H1 (cell line): ENCODE data around the gene SNHG17. TPM values are rescaled to one million over a fixed set of nuclear protein-coding genes. Genes with fewer than 3 reads are reported as not detected.

Source experiments
- ATF2 ChIP-seq: IDR thresholded peaks from 2 replicates; pipeline ENCODE4 v1.6.1; 2012; ENCODE audit warnings: low read length, inconsistent platforms
- CBX8 ChIP-seq: fragments of 300-800, 300-1000 bp; sonication (generic); IDR thresholded peaks from 2 replicates; pipeline ENCODE4 v1.7.1; 2016; ENCODE audit warnings: low read depth, low read length, borderline replicate concordance
- JUN ChIP-seq: IDR thresholded peaks from 2 replicates; pipeline ENCODE4 v1.6.1; 2011; ENCODE audit warnings: low read depth, mild to moderate bottlenecking, improper control_type of control experiment, low read length
- POU5F1 ChIP-seq: IDR thresholded peaks from 2 replicates; pipeline ENCODE4 v1.6.1; 2011; ENCODE audit warnings: low read depth, mild to moderate bottlenecking, low read length, moderate library complexity
- RFX5 ChIP-seq: IDR thresholded peaks from 2 replicates; pipeline ENCODE4 v1.6.1; 2011; ENCODE audit warnings: low read depth, low read length, improper control_type of control experiment, borderline replicate concordance
- SP4 ChIP-seq: IDR thresholded peaks from 2 replicates; pipeline ENCODE4 v1.6.1; 2012; ENCODE audit warnings: low read length, inconsistent platforms
- TAF7 ChIP-seq: optimal IDR thresholded peaks from 2 replicates; pipeline ENCODE3; 2011; ENCODE audit warnings: low read depth, mild to moderate bottlenecking, inconsistent platforms, low read length, moderate library complexity, borderline replicate concordance
- TEAD4 ChIP-seq: IDR thresholded peaks from 2 replicates; pipeline ENCODE4 v1.6.1; 2012; ENCODE audit warnings: low read depth, low read length, inconsistent platforms, mixed read lengths
- polyA plus RNA-seq, 7 experiments: library from polyadenylated mRNA; depleted of rRNA in 3 of 7; stranded (reverse) in 5 of 7; unstranded in 2 of 7; fragments of >200 nt in 5 of 7; fragments of 200-250 nt in 2 of 7; gene quantifications; 1 replicate in 5 of 7; 2 replicates in 1 of 7; 4 replicates in 1 of 7; pipeline versions ENCODE4 v1.2.1 to v1.2.3, GENCODE V29; 2011 to 2013; ENCODE audit warnings: missing spikeins in 2 of 7, mixed read lengths in 2 of 7
- total RNA-seq: library from RNA; stranded (reverse); fragmentation: NEBNext Ultra II Directional; extraction: Animal tissue kit (Norgen Biotek cat#: 25700); gene quantifications from 2 replicates; pipeline ENCODE4 v1.2.1, GENCODE V29; 2021

Gene SNHG17
- total and polyA plus RNA-seq, 2 of the 8 experiments (the other 6 are each of a cell fraction or from before 2014, with no cell fraction given) = 59.4 to 59.8 TPM

GRCh38 chr20:38472513-38473366 lies 37.6 kb upstream of the SNHG17 start, which contains the start of gene RALGAPB (continued):
- TF ChIP-seq TAF7 = peak; percentile 82
- no peak for TF ChIP-seq CBX8
- TF ChIP-seq JUN = no peak
- peak; percentile 60; the same call in 1 of the 2 replicates for TF ChIP-seq SP4
- TF ChIP-seq RFX5 = no peak
- TF ChIP-seq ATF2 = no peak
- TF ChIP-seq POU5F1 = no peak
- peak; percentile 79 for TF ChIP-seq TEAD4
